ENCODE data around the gene BCL11B. TPM values are rescaled to one million over a fixed set of nuclear protein-coding genes. Genes with fewer than 3 reads are reported as not detected.
A peak's percentile ranks its signal among the peaks of the same experiment; 100 is the strongest.

BCL11B gene
- total and polyA plus RNA-seq, 11 donors = 0.04 to 2.1 (median 0.15) TPM; not detected in 3

- 17 to 28% (median 22%) methylated on average over 2 of the region's 2 CpGs for WGBS, 4 donors
- H3K27ac ChIP-seq = no peak overlapping the region
- intact Hi-C loops (cut with DNase I) = no loop called here
- H3K36me3 ChIP-seq = no peaks in the 10 kb centered on the region
- no peaks in the 10 kb centered on the region for H3K9me3 ChIP-seq
- ATAC-seq (no peak), DNase-seq (no peak)
- H3K4me1 ChIP-seq = no peaks in the 10 kb centered on the region
- H3K4me3 ChIP-seq = no peak overlapping the region
- no peak for TF ChIP-seq POLR2A (IDR thresholded peaks at IDR 0.05)
- no peak for TF ChIP-seq CTCF (IDR thresholded peaks at IDR 0.05)
- peaks cover 0 to 10% (median 0%) of the 10 kb centered on the region in 9 donors for H3K27me3 ChIP-seq
Observed at GRCh38 chr14:99143126-99143525, 128.9 kb downstream of the BCL11B start.

GRCh38 chr14:99141236-99141635 is 130.8 kb downstream of the BCL11B start:
- intact Hi-C loops (cut with DNase I) = no loop called here
- no peak for DNase-seq
- H3K27me3 ChIP-seq = peaks cover 0 to 13% (median 0%) of the 10 kb centered on the region in 9 donors
- WGBS, 4 donors = 87 to 93% (median 91%) methylated on average over 7 of the region's 7 CpGs
- no peaks in the 10 kb centered on the region for H3K4me1 ChIP-seq
- no peak for ATAC-seq
- no peak overlapping the region for H3K4me3 ChIP-seq
- H3K27ac ChIP-seq = no peak overlapping the region
- no peaks in the 10 kb centered on the region for H3K36me3 ChIP-seq
- no peaks in the 10 kb centered on the region for H3K9me3 ChIP-seq
- no peak for TF ChIP-seq CTCF (IDR thresholded peaks at IDR 0.05)
- TF ChIP-seq POLR2A (IDR thresholded peaks at IDR 0.05) = no peak

- no peak for ATAC-seq
- Histone ChIP-seq H3K27me3 (peaks cover 0 to 22% (median 0%) of the 10 kb centered on the region in 9 donors), H3K36me3 (no peaks in the 10 kb centered on the region), H3K4me1 (no peaks in the 10 kb centered on the region), H3K4me3 (no peak overlapping the region), H3K27ac (no peak overlapping the region), H3K9me3 (no peaks in the 10 kb centered on the region)
- 69 to 87% (median 77%) methylated on average over 13 to 16 of the region's 16 CpGs for WGBS, 4 donors
- DNase-seq = peak in 1 of 5 donors; percentile 13
- TF ChIP-seq CTCF (IDR thresholded peaks at IDR 0.05) (no peak), POLR2A (IDR thresholded peaks at IDR 0.05) (no peak)
- intact Hi-C loops (cut with DNase I) = no loop called here
Observed at GRCh38 chr14:99138999-99139865, 132.8 kb downstream of the BCL11B start.

GRCh38 chr14:99137913-99138571 is 134.0 kb downstream of the BCL11B start:
- no peak for TF ChIP-seq POLR2A (IDR thresholded peaks at IDR 0.05)
- no peak for TF ChIP-seq CTCF (IDR thresholded peaks at IDR 0.05)
- no peak for ATAC-seq
- WGBS, 4 donors = 68 to 78% (median 71%) methylated on average over 8 of the region's 8 CpGs

More at GRCh38 chr14:99137913-99138571, 134.0 kb downstream of the BCL11B start:
- DNase-seq = no peak
- Histone ChIP-seq H3K36me3 (no peaks in the 10 kb centered on the region), H3K27ac (no peak overlapping the region), H3K4me1 (no peaks in the 10 kb centered on the region), H3K27me3 (peaks cover 0 to 22% (median 0%) of the 10 kb centered on the region in 9 donors), H3K9me3 (no peaks in the 10 kb centered on the region), H3K4me3 (no peak overlapping the region)
- intact Hi-C loops (cut with DNase I) = no loop called here
